Naive thymus-derived CD4-positive, alpha-beta T cell (primary cell): ENCODE measurements around the gene DUSP6. TPM values are rescaled to one million over a fixed set of nuclear protein-coding genes. Genes with fewer than 3 reads are reported as not detected.
A peak's percentile ranks its signal among the peaks of the same experiment; 100 is the strongest.

ENCODE experiments used
- ATAC-seq: fragments of 150-1000 bp; cut with Tn5 transposase; 2 replicates; pipeline ENCODE4 v1.10.0; 2021; ENCODE audit warnings: mild to moderate bottlenecking, moderate library complexity
- CTCF ChIA-PET: fragments of 350-600 bp; sonication (Branson Sonifier 250); formaldehyde crosslinking; loops from one replicate; lab custom pipeline; 2021; ENCODE audit warnings: antibody characterized with exemption; lab: Charles Lee
- POLR2A ChIA-PET: fragments of 350-600 bp; sonication (Branson Sonifier 250); formaldehyde crosslinking; loops from one replicate; lab custom pipeline; 2021; ENCODE audit warnings: antibody characterized with exemption, inconsistent platforms; lab: Charles Lee
- DNase-seq, 9 donors: peaks; one replicate each; pipeline versions ENCODE4 v3.0.0 to v3.0.0-alpha.2; 2020 to 2022; ENCODE audit warnings: mixed read lengths in 1 of 9
- H3K27ac ChIP-seq: one replicate; pipeline ENCODE4 v1.7.0; 2013; ENCODE audit warnings: mild to moderate bottlenecking, low read depth, low read length, moderate library complexity
- H3K27me3 ChIP-seq, 2 donors: one replicate each; pipeline ENCODE4 v1.7.0; 2013; ENCODE audit warnings: low read length in 2 of 2, mild to moderate bottlenecking in 2 of 2, moderate library complexity in 2 of 2; ENCODE audit not compliant: control insufficient read depth in 2 of 2, insufficient read depth in 2 of 2
- H3K36me3 ChIP-seq, 3 experiments: 1 replicate in 2 of 3; 2 replicates in 1 of 3; pipeline ENCODE4 v1.7.0; 2013; ENCODE audit warnings: low read length in 3 of 3, mild to moderate bottlenecking in 3 of 3, moderate library complexity in 1 of 3; ENCODE audit not compliant: insufficient read depth in 3 of 3, control insufficient read depth in 2 of 3
- H3K4me1 ChIP-seq, 2 donors: one replicate each; pipeline ENCODE4 v1.7.0; 2013; ENCODE audit warnings: low read length in 2 of 2, mild to moderate bottlenecking in 2 of 2, moderate library complexity in 1 of 2; ENCODE audit not compliant: control insufficient read depth in 2 of 2, insufficient read depth in 2 of 2
- H3K4me3 ChIP-seq: 2 replicates; pipeline ENCODE4 v1.7.0; 2013; ENCODE audit warnings: mild to moderate bottlenecking, low read length
- H3K9me3 ChIP-seq, 3 experiments: 1 replicate in 2 of 3; 2 replicates in 1 of 3; pipeline ENCODE4 v1.7.0; 2013; ENCODE audit warnings: low read length in 3 of 3; ENCODE audit not compliant: control insufficient read depth in 2 of 3
- H3K27ac Mint-ChIP-seq, 9 donors: one replicate each; pipeline ENCODE4 v1.8.0; 2020 to 2022; ENCODE audit warnings: mixed read lengths in 9 of 9, mild to moderate bottlenecking in 8 of 9, moderate library complexity in 5 of 9, inconsistent platforms in 2 of 9
- H3K27me3 Mint-ChIP-seq, 5 donors: one replicate each; pipeline ENCODE4 v1.8.0; 2021 to 2022; ENCODE audit warnings: mixed read lengths in 5 of 5, mild to moderate bottlenecking in 1 of 5
- H3K36me3 Mint-ChIP-seq, 5 donors: one replicate each; pipeline ENCODE4 v1.8.0; 2020 to 2022; ENCODE audit warnings: mixed read lengths in 5 of 5, mild to moderate bottlenecking in 3 of 5, inconsistent platforms in 1 of 5
- H3K4me1 Mint-ChIP-seq, 7 donors: one replicate each; pipeline ENCODE4 v1.8.0; 2020 to 2022; ENCODE audit warnings: mixed read lengths in 7 of 7, mild to moderate bottlenecking in 3 of 7, inconsistent platforms in 1 of 7
- H3K4me3 Mint-ChIP-seq, 10 donors: one replicate each; pipeline ENCODE4 v1.8.0; 2020 to 2022; ENCODE audit warnings: mild to moderate bottlenecking in 10 of 10, mixed read lengths in 10 of 10, moderate library complexity in 6 of 10, inconsistent platforms in 2 of 10
- H3K9me3 Mint-ChIP-seq, 11 donors: one replicate each; pipeline ENCODE4 v1.8.0; 2020 to 2022; ENCODE audit warnings: mixed read lengths in 11 of 11, mild to moderate bottlenecking in 4 of 11, inconsistent platforms in 1 of 11, moderate library complexity in 1 of 11
- intact Hi-C, 2 donors: fragments of 100-400 bp; cut with micrococcal nuclease; formaldehyde crosslinking; loops; one replicate each; pipeline ENCODE4 v1.15.1; 2023
- polyA plus RNA-seq, 2 donors: library from polyadenylated mRNA; unstranded; fragments of 300-500 nt; fragmentation: Illumina TruSeq; gene quantifications; one replicate each; pipeline ENCODE4 v1.2.3, GENCODE V29; 2021
- total RNA-seq, 6 experiments: library from RNA in 5 of 6; stranded (reverse) in 5 of 6; gene quantifications; 1 replicate in 5 of 6; 2 replicates in 1 of 6; pipeline ENCODE4 v1.2.3 and lab custom pipeline; 2021 to 2026

The DUSP6 gene
- total and polyA plus RNA-seq, 7 experiments from 2014 or later: 0.45 to 225 (median 2.8) TPM

DNA sequence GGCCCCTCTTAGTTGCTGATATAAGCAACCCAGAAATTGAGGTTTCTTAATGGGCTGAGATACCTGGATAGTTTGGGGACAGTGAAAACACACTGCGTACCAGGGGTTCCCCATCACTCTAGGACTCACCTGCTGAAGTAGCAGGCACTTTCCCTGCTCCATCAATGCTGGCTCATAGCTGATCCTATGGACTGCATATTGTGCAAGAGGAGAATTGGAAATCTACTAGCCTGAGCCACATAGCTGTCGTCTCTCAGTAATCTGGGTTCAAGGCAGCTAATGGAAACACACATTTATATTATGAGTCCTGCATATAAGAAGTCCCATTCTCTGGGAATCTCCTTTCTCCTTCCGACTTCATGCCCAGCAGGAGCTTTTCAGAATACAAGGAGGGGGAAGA lies 7.3 kb upstream of the DUSP6 start:
- peaks cover 3 to 9% of the 10 kb centered on the region in 2 donors for H3K4me1 ChIP-seq
- no peak overlapping the region for H3K4me3 ChIP-seq
- H3K9me3 Mint-ChIP-seq: no peaks in the 10 kb centered on the region
- peaks cover 0 to 7% (median 0%) of the 10 kb centered on the region in 5 donors for H3K27me3 Mint-ChIP-seq
- POLR2A ChIA-PET: no interaction called here
- DNase-seq: no peak
- intact Hi-C loops: no loop called here
- ATAC-seq: no peak
- CTCF ChIA-PET: no interaction called here
- H3K4me1 Mint-ChIP-seq: peaks cover 7 to 28% (median 14%) of the 10 kb centered on the region in 7 donors
- no peaks in the 10 kb centered on the region for H3K36me3 ChIP-seq
- H3K27ac Mint-ChIP-seq: no peak overlapping the region
- no peak overlapping the region for H3K4me3 Mint-ChIP-seq
- peaks cover 0 to 5% (median 0%) of the 10 kb centered on the region in 5 donors for H3K36me3 Mint-ChIP-seq
- no peaks in the 10 kb centered on the region for H3K9me3 ChIP-seq
- peaks cover 0 to 3% of the 10 kb centered on the region in 2 donors for H3K27me3 ChIP-seq
- no peak overlapping the region for H3K27ac ChIP-seq

DNA sequence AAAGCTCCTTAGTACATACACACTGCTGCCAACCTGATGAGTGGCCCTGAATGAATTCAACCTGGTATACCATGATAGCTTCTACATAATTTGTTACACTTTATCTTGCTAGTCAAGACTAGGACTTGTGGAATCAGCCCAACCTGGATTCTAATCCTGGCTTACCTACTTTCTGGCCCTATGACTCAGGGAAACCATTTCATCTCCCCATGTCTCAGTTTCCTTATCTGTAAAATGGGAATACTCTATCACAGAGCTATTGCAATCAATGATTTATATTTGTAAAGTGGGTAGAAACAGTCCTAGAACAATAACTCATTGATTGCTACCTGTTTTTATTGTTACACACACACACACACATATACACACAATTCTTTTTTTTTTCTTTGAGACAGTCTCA lies 6.5 kb upstream of the DUSP6 start:
- H3K36me3 ChIP-seq: no peaks in the 10 kb centered on the region
- peaks cover 0 to 7% (median 0%) of the 10 kb centered on the region in 5 donors for H3K27me3 Mint-ChIP-seq
- H3K27me3 ChIP-seq: peaks cover 0 to 3% of the 10 kb centered on the region in 2 donors
- ATAC-seq (no peak), DNase-seq (no peak)
- H3K9me3 Mint-ChIP-seq: no peaks in the 10 kb centered on the region
- H3K4me3 ChIP-seq: no peak overlapping the region
- ChIA-PET POLR2A (no interaction called here), CTCF (interaction anchor here (0.7 kb wide), 1 partner anchor 339 kb away, joined by 3 read pairs; no protein-coding TSS in a partner anchor)
- H3K9me3 ChIP-seq: no peaks in the 10 kb centered on the region
- H3K36me3 Mint-ChIP-seq: peaks cover 0 to 5% (median 0%) of the 10 kb centered on the region in 5 donors
- no peak overlapping the region for H3K27ac ChIP-seq
- no peak overlapping the region for H3K27ac Mint-ChIP-seq
- H3K4me3 Mint-ChIP-seq: no peak overlapping the region
- H3K4me1 Mint-ChIP-seq: peaks cover 7 to 31% (median 17%) of the 10 kb centered on the region in 7 donors
- intact Hi-C loops: no loop called here
- peaks cover 5 to 12% of the 10 kb centered on the region in 2 donors for H3K4me1 ChIP-seq

DNA sequence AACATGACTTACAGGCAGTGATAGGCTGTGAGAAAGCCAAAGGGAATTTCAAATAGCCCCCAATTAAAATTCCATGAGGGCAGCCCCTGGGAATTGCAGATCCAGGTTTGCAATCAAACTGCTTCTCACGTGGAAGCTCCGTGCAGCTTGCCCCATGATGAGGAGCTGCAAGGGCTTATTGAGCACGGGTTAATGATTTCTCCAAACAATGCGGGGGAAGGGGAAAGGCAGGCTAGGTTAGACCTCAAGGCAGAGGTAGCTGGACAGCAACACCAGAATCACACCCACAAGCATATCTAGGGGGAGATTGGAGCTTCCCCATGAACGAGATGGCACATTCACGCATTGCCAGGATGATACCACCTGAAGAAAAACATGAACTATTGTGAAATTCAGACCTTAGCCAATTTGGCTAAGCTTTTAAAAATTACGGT lies 5.0 kb upstream of the DUSP6 start:
- intact Hi-C loops: no loop called here
- ChIA-PET CTCF (no interaction called here), POLR2A (interaction anchor here (1.1 kb wide), 1 partner anchor 185 kb away, joined by 3 read pairs; no protein-coding TSS in a partner anchor)
- Mint-ChIP-seq H3K9me3 (peaks cover 0 to 2% (median 0%) of the 10 kb centered on the region in 11 donors), H3K27ac (no peak overlapping the region), H3K4me1 (peaks cover 7 to 27% (median 26%) of the 10 kb centered on the region in 7 donors), H3K4me3 (no peak overlapping the region), H3K36me3 (peaks cover 0 to 2% (median 0%) of the 10 kb centered on the region in 5 donors), H3K27me3 (peaks cover 0 to 9% (median 0%) of the 10 kb centered on the region in 5 donors)
- Histone ChIP-seq H3K9me3 (no peaks in the 10 kb centered on the region), H3K27ac (no peak overlapping the region), H3K4me1 (peaks cover 5 to 12% of the 10 kb centered on the region in 2 donors), H3K36me3 (no peaks in the 10 kb centered on the region), H3K4me3 (no peak overlapping the region), H3K27me3 (peaks cover 0 to 3% of the 10 kb centered on the region in 2 donors)
- DNase-seq: no peak
- ATAC-seq: no peak

DNA sequence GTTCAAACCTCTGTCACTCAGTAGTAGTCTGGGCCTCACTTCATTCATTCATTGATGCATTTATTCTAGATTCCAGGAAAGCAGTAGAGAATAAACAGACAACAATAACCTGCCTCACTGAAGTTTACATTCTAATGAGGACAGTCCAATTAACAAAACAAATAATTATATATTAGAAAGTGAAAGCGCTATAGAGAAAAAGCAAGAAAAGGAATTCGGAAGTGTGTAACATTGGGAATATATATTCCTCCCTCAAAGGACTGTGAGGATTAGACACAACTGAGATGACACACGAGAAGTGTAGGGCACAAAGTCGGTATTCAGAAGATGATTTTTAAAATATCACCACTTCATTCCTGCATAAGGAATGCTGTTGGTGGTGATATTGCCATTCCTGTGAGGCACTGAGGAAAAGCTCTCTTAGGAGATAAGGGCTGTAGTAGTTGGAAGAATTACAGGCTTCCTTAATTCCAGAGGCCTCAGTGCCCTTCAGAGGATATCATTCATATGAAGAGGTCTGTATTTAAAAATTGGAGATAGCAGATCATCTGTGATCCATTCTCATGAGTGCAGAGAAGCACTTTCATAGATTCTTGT lies 3.9 kb upstream of the DUSP6 start:
- Histone ChIP-seq H3K36me3 (no peaks in the 10 kb centered on the region), H3K27ac (no peak overlapping the region), H3K4me3 (no peak overlapping the region), H3K27me3 (peaks cover 0 to 3% of the 10 kb centered on the region in 2 donors), H3K9me3 (no peaks in the 10 kb centered on the region), H3K4me1 (peaks cover 5 to 12% of the 10 kb centered on the region in 2 donors)
- Mint-ChIP-seq H3K4me3 (peak overlapping the region in 4 of 10 donors; percentile 16 to 90 (median 75)), H3K27me3 (peaks cover 0 to 10% (median 0%) of the 10 kb centered on the region in 5 donors), H3K27ac (peak overlapping the region in 2 of 9 donors; percentile 29 to 34), H3K9me3 (peaks cover 0 to 2% (median 0%) of the 10 kb centered on the region in 11 donors), H3K36me3 (peaks cover 0 to 2% (median 0%) of the 10 kb centered on the region in 5 donors), H3K4me1 (peaks cover 8 to 32% (median 28%) of the 10 kb centered on the region in 7 donors)
- ChIA-PET POLR2A (interaction anchor here (1.1 kb wide), 1 partner anchor 187 kb away, joined by 3 read pairs; no protein-coding TSS in a partner anchor), CTCF (no interaction called here)
- ATAC-seq (no peak), DNase-seq (no peak)
- intact Hi-C loops: no loop called here

DNA sequence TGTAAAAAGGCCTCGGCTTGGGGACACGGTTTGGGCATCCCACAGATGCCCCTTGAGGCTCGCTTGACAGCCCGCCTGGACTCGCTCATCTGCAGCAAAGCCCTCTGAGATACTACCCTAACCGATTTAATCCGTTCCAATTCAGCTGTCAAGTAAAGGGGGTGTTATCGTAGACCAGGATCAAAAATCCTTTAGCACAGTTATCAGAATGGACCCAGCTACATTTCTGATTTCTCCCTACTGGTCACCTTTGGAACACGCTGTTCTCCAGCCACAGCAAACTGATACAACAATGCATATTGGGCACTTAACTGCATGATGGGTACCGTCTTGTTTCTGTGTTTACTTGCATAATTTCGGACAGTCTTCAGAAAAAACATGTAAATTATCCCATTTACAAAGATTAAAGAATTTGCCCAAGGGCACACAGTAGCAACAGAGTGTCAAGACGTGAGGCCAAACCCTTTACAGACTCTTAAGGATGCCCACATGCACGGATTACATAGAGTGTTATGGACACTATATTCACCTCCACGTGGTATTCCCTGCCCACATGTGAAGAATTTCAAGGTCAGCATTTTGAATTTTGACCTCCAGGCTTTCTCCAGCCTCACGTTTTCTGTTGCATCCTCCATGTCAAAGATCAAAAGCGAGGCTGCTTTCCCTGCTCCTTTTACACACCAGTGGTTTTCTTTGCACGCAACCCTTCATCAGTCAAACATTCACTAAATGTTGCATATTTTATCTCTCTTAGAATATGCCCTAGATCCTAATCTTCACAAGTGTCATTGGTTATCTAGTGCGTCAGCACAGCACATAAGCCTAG lies 3.2 kb upstream of the DUSP6 start:
- no peaks in the 10 kb centered on the region for H3K9me3 ChIP-seq
- H3K27me3 Mint-ChIP-seq: peaks cover 0 to 10% (median 0%) of the 10 kb centered on the region in 5 donors
- H3K27ac ChIP-seq: no peak overlapping the region
- DNase-seq (no peak), ATAC-seq (no peak)
- H3K4me3 Mint-ChIP-seq: peak overlapping the region; percentile 88 to 98 (median 90)
- CTCF ChIA-PET: interaction anchor here (0.8 to 1.0 kb wide), 2 partner anchors 25 to 111 kb away, joined by 3 read pairs; no protein-coding TSS in a partner anchor
- H3K4me1 Mint-ChIP-seq: peaks cover 13 to 39% (median 32%) of the 10 kb centered on the region in 7 donors
- intact Hi-C loops: no loop called here
- peaks cover 0 to 2% (median 0%) of the 10 kb centered on the region in 11 donors for H3K9me3 Mint-ChIP-seq
- H3K27me3 ChIP-seq: peaks cover 0 to 3% of the 10 kb centered on the region in 2 donors
- POLR2A ChIA-PET: interaction anchor here (0.6 kb wide), 1 partner anchor 111 kb away, joined by 3 read pairs; no protein-coding TSS in a partner anchor
- H3K36me3 Mint-ChIP-seq: peaks cover 0 to 7% (median 0%) of the 10 kb centered on the region in 5 donors
- H3K4me3 ChIP-seq: peak overlapping the region; percentile 68
- H3K4me1 ChIP-seq: peaks cover 12 to 15% of the 10 kb centered on the region in 2 donors
- peak overlapping the region in 2 of 9 donors; percentile 34 to 92 for H3K27ac Mint-ChIP-seq
- H3K36me3 ChIP-seq: no peaks in the 10 kb centered on the region

DNA sequence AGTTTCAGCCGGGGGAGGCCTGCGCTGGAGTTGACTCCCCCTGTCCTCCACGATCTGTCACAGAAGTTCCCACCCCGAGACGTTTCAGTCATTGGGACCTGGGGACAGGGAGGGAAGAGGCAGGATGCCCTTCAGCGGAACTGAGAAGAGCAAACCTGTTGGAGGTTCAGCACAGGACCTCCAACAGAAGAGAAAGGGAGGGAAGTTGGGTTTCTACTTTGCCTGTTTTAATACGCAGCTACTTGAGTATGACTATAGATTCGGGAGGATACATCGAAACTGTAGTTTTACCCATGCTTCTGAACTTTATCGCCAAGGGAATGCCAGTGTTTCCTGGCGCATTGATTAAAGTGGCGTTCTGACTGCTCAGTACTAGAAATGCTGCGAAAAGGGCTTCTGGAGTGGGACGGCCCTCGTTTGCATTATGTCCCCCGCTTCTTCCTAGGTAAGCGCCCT lies 2.3 kb upstream of the DUSP6 start:
- peak overlapping the region in 8 of 9 donors; percentile 26 to 92 (median 72) for H3K27ac Mint-ChIP-seq

More for the DNA sequence above, 2.3 kb upstream of the DUSP6 start:
- Mint-ChIP-seq H3K27me3 (peaks cover 0 to 10% (median 0%) of the 10 kb centered on the region in 5 donors), H3K4me3 (peak overlapping the region; percentile 88 to 98 (median 90)), H3K36me3 (peaks cover 0 to 15% (median 0%) of the 10 kb centered on the region in 5 donors), H3K9me3 (peaks cover 0 to 2% (median 0%) of the 10 kb centered on the region in 11 donors), H3K4me1 (peaks cover 19 to 47% (median 40%) of the 10 kb centered on the region in 7 donors)
- Histone ChIP-seq H3K4me1 (peaks cover 18 to 23% of the 10 kb centered on the region in 2 donors), H3K4me3 (peak overlapping the region; percentile 68), H3K9me3 (no peaks in the 10 kb centered on the region), H3K27ac (no peak overlapping the region), H3K36me3 (no peaks in the 10 kb centered on the region), H3K27me3 (peaks cover 0 to 3% of the 10 kb centered on the region in 2 donors)
- intact Hi-C loops: loop anchor here (1.0 to 5.0 kb wide), 3 partner anchors 44 to 1213 kb away; no protein-coding TSS in a partner anchor
- ChIA-PET POLR2A (interaction anchor here (0.6 to 1.1 kb wide), 2 partner anchors 9 to 111 kb away, joined by 3 read pairs; no protein-coding TSS in a partner anchor), CTCF (interaction anchor here (0.5 to 1.0 kb wide), 4 partner anchors 24 to 526 kb away, joined by 3 read pairs; no protein-coding TSS in a partner anchor)
- DNase-seq: peak in 2 of 9 donors; percentile 2 to 24
- ATAC-seq: no peak
